ENCODE measurements around the gene MUC2. TPM values are rescaled to one million over a fixed set of nuclear protein-coding genes. Genes with fewer than 3 reads are reported as not detected.
A peak's percentile ranks its signal among the peaks of the same experiment; 100 is the strongest.

The MUC2 gene
- total RNA-seq, 1 donor from 2014 or later = 0.26 TPM

GRCh38 chr11:1072116-1072820 lies 2.4 kb upstream of the MUC2 start:
- DNase-seq (ENCODE audit: low spot score) = no peak

- no peak for DNase-seq (ENCODE audit: low spot score)
These were observed 1.8 kb upstream of the MUC2 start for GRCh38 chr11:1072821-1073231.

DNA sequence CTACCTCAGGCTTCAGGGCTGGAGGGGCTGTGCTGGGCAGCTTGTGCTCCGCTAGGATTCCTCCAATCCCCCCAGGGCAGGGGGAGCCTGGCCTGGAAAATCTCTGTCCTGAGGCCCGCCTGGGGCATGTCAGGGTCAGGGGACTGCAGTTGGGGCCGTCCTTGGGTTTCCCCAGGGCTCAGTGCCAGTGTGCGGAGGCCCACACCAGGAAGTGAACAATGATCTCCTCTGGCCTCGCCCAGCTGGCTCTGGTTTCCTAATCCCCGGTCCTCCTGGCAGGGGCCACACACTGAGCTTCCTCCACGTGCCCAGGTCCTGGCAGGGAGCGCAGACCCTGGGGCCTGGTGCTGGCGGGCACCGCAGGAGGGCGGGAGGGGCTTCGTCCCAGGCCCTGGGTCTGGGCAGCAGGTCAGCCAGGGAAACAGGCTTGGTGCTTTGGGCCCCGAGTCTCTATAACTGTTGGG lies 1.4 kb upstream of the MUC2 start:
- peak; percentile 78 for DNase-seq (ENCODE audit: low spot score)

DNA sequence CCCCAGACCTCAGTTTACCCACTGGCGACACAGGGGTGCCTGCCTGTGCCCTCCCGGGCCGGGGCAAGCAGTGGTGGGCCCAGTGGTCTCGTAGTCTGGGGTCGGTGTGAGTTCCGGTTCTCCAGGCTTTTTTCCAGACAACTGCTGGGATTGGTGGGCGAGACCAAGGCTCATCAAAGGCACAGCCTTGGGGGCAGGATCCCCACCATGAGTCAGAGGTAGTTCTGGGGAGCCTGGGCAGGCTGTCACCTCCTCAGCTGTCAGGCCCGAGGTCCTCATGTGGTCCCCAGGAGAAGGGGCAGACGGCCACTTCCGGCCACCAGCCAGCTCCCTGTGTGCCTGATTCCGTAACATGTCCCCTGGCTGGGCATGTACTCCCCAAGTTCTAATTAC lies 827 bp upstream of the MUC2 start:
- no peak for DNase-seq (ENCODE audit: low spot score)

DNA sequence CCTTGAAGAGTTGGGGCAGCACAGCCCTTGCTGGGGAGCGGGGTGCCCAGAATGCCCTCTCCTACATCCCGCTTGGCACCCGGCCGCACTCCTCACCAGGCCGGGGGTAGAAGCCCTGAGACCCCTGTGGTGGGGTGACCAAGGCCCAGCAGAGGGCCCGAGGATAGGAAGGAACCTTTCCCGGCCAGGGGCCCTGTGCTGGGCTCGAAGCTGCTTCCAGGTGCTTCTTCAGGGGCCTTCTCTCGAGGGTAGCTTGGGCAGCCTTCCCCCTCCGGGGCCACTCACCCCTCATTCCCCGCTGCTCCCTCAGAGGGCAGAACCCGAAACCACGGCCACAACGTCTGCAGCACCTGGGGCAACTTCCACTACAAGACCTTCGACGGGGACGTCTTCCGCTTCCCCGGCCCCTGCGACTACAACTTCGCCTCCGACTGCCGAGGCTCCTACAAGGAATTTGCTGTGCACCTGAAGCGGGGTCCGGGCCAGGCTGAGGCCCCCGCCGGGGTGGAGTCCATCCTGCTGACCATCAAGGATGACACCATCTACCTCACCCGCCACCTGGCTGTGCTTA lies 752 bp downstream of the MUC2 start:
- DNase-seq (ENCODE audit: low spot score) = no peak

- no peak for DNase-seq (ENCODE audit: low spot score)
These were observed 1.5 kb downstream of the MUC2 start for GRCh38 chr11:1076061-1076665.

DNA sequence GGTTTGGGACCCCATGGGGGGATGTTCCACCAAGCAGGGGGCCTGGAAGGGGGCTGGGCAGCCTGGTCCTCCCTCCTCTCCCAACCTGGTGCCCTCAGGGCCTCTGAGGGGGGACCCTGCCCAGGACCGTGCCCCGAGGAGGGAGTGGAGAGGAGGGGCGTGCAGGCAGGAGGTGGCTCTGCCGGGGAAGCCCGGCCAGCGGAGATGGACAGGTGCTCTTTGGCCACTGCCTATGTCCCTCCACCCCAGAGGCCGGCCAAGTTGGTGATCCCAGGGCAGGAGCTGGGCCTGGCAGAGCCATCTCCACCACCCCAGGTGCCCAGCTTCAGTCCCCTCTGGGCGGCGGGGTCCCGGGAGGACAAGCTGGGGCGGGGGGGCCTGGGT lies 2.4 kb downstream of the MUC2 start:
- no peak for DNase-seq (ENCODE audit: low spot score)

- no peak for DNase-seq (ENCODE audit: low spot score)
These were observed 2.9 kb downstream of the MUC2 start for GRCh38 chr11:1077417-1078119.

- no peak for DNase-seq (ENCODE audit: low spot score)
These were observed 3.5 kb downstream of the MUC2 start for GRCh38 chr11:1078191-1078601.

DNA sequence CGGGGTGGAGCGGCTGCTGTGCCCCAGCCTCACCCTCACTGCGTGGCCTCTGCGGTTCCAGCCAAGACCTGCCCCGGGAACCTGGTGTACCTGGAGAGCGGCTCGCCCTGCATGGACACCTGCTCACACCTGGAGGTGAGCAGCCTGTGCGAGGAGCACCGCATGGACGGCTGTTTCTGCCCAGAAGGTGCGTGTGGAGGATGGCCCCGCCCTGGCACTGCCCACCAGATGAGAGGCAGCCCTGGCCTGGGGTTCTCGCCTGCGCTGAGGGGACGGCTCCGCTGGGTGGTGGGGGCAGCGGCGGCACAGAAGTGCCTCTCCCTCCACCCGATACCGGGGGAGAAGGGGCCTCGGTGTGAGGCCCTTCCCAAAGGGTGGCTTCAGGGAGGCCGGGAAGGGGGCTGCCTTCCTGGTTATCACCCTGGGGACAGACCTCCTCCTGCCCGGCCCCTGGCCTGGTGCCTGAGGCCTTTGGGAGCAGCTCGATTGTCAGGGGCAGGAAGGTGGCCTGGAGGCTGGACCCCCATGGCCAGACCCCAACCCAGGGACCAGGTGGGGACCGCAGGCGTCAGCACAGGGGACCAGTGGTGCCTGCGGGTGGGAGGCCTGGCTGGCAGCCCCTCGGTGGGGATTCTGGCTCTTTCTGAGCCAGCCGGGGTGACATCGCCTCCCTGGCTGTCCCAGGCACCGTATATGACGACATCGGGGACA lies 7.1 kb downstream of the MUC2 start:
- no peak for DNase-seq (ENCODE audit: low spot score)

GRCh38 chr11:1082346-1082727 lies 7.7 kb downstream of the MUC2 start:
- no peak for DNase-seq (ENCODE audit: low spot score)

GRCh38 chr11:1082728-1083620 lies 8.3 kb downstream of the MUC2 start:
- DNase-seq (ENCODE audit: low spot score) = no peak

GRCh38 chr11:1083621-1084551 lies 9.2 kb downstream of the MUC2 start:
- no peak for DNase-seq (ENCODE audit: low spot score)

DNA sequence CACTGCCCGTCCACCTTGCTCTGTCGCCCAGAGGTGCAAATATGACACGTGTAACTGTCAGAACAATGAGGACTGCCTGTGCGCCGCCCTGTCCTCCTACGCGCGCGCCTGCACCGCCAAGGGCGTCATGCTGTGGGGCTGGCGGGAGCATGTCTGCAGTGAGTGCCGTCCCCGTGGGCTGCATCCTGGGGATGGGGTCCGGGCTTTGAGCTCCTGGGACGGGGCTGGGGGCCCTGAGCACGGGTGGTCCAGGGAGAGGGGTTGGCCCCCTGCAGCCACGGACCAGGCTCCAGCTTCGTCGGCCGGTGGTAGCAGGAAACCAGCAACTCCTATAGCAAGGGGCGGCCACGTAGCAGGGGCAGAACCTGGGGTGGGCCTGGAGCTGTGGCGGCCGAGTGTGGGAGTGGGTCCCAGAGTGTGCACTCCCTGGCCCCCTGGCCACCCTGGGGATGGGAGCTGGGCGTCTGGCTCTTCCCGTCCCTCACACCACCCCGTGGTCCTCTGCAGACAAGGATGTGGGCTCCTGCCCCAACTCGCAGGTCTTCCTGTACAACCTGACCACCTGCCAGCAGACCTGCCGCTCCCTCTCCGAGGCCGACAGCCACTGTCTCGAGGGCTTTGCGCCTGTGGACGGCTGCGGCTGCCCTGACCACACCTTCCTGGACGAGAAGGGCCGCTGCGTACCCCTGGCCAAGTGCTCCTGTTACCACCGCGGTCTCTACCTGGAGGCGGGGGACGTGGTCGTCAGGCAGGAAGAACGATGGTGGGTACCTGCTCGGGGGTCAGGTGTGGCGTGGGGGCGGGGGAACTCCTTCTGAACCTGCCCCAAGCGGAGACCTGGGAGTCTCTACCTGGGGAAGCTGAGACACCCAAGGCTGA lies 10.1 kb downstream of the MUC2 start:
- DNase-seq (ENCODE audit: low spot score) = no peak

GRCh38 chr11:1085440-1086170 lies 10.9 kb downstream of the MUC2 start:
- DNase-seq (ENCODE audit: low spot score) = no peak

DNA sequence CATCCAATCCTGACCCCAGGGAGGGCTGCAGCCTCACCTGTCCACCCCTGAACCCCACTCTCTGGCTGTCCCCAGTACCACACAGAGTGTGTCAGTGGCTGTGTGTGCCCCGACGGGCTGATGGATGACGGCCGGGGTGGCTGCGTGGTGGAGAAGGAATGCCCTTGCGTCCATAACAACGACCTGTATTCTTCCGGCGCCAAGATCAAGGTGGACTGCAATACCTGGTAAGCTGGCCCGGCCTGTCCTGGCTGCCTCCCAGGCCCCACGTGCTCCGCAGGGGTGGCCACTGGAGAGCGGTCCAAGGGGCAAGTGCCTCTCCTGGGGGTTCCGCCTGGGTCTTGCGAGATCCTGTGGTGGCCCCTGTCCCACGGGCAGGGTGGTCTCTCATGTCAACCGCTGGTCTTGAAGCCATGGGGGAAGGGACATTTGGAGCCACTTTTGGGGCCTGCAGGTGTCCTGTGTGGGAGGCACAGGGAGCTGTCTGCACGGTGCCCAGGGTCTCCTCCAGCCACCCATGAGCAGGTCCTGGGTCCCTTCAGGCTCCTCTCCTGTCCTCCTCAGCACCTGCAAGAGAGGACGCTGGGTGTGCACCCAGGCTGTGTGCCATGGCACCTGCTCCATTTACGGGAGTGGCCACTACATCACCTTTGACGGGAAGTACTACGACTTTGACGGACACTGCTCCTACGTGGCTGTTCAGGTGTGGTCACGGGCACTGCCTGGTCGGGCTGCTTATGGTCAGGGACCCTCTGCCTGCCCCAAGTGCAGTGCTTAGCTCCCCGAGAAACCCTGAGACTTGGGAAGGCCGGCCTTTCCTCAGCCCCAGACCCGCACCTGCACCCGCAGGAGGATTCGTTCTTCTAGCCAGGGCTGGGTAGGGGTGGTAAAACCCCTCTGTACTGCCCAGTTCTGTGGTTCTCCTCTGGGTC lies 11.8 kb downstream of the MUC2 start:
- DNase-seq (ENCODE audit: low spot score) = peak; percentile 35

Data from mucosa of gallbladder (tissue), 1 donor.